Thoracic aorta (tissue), 2 donors: ENCODE measurements around the gene ZBTB16. TPM values are rescaled to one million over a fixed set of nuclear protein-coding genes. Genes with fewer than 3 reads are reported as not detected.

Experiments
- ATAC-seq: fragments of 150-250 bp; one replicate; pipeline ENCODE4 v1.8.0; 2017; ENCODE audit warnings: low read depth; ENCODE audit not compliant: insufficient number of reproducible peaks, low FRiP score
- DNase-seq: peaks from one replicate; pipeline ENCODE4 v3.0.0-alpha.2; 2020; ENCODE audit warnings: low spot score
- H3K27ac ChIP-seq, 2 donors: fragments of 200-600 bp; sonication (generic); 1 replicate in 1 of 2; 2 replicates in 1 of 2; pipeline ENCODE4 v1.5.1; 2016; ENCODE audit warnings: mild to moderate bottlenecking in 2 of 2, moderate library complexity in 2 of 2
- H3K27me3 ChIP-seq: fragments of 200-600 bp; sonication (generic); replicated peaks from 2 replicates; pipeline ENCODE4 v1.6.0; 2016; ENCODE audit warnings: mild to moderate bottlenecking; ENCODE audit not compliant: insufficient read depth
- H3K36me3 ChIP-seq: fragments of 200-600 bp; sonication (generic); one replicate; pipeline ENCODE4 v1.5.1; 2016
- H3K4me1 ChIP-seq, 2 donors: fragments of 200-600 bp; sonication (generic); 1 replicate in 1 of 2; 2 replicates in 1 of 2; pipeline versions ENCODE4 v1.5.1 to v1.6.0; 2016; ENCODE audit warnings: low read depth in 2 of 2, mild to moderate bottlenecking in 1 of 2; ENCODE audit not compliant: control insufficient read depth in 1 of 2
- H3K4me3 ChIP-seq: fragments of 200-600 bp; sonication (generic); 2 replicates; pipeline ENCODE4 v1.5.1; 2016; ENCODE audit warnings: mild to moderate bottlenecking
- H3K9me3 ChIP-seq: fragments of 200-600 bp; sonication (generic); 2 replicates; pipeline ENCODE4 v1.5.1; 2016
- total RNA-seq, 2 donors: library from RNA; depleted of rRNA; stranded (reverse); fragments of >200 nt; gene quantifications; one replicate each; pipeline versions ENCODE4 v1.1.0 to v1.2.3, GENCODE V29; 2016
- TF ChIP-seq, protein P1 (sequence below): fragments of 200-600 bp; sonication (generic); IDR thresholded peaks from one replicate; pipeline ENCODE4 v1.5.1; 2019; ENCODE audit warnings: antibody characterized with exemption

Gene ZBTB16
- total RNA-seq, 2 donors from 2014 or later: 314 to 545 TPM

DNA sequence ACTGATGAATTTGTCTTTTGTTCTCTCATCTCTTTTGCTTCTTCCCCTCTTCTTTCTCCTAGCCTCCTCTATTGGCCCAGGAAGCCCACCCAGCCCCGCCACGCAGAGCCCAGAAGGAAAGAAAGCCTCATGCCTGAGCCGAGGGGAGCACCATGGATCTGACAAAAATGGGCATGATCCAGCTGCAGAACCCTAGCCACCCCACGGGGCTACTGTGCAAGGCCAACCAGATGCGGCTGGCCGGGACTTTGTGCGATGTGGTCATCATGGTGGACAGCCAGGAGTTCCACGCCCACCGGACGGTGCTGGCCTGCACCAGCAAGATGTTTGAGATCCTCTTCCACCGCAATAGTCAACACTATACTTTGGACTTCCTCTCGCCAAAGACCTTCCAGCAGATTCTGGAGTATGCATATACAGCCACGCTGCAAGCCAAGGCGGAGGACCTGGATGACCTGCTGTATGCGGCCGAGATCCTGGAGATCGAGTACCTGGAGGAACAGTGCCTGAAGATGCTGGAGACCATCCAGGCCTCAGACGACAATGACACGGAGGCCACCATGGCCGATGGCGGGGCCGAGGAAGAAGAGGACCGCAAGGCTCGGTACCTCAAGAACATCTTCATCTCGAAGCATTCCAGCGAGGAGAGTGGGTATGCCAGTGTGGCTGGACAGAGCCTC lies 3.8 kb downstream of the ZBTB16 start:
- no peaks in the 10 kb centered on the region for H3K27me3 ChIP-seq
- peak overlapping the region; percentile 97 for H3K4me3 ChIP-seq
- peak overlapping the region; percentile 96 to 99 for H3K27ac ChIP-seq
- peaks cover 39 to 41% of the 10 kb centered on the region in 2 donors for H3K4me1 ChIP-seq
- H3K9me3 ChIP-seq: no peaks in the 10 kb centered on the region
- H3K36me3 ChIP-seq: peaks cover 58% of the 10 kb centered on the region
- ATAC-seq: no peak
- TF ChIP-seq, protein P1, sequence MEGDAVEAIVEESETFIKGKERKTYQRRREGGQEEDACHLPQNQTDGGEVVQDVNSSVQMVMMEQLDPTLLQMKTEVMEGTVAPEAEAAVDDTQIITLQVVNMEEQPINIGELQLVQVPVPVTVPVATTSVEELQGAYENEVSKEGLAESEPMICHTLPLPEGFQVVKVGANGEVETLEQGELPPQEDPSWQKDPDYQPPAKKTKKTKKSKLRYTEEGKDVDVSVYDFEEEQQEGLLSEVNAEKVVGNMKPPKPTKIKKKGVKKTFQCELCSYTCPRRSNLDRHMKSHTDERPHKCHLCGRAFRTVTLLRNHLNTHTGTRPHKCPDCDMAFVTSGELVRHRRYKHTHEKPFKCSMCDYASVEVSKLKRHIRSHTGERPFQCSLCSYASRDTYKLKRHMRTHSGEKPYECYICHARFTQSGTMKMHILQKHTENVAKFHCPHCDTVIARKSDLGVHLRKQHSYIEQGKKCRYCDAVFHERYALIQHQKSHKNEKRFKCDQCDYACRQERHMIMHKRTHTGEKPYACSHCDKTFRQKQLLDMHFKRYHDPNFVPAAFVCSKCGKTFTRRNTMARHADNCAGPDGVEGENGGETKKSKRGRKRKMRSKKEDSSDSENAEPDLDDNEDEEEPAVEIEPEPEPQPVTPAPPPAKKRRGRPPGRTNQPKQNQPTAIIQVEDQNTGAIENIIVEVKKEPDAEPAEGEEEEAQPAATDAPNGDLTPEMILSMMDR: no peak
- no peak for DNase-seq

DNA sequence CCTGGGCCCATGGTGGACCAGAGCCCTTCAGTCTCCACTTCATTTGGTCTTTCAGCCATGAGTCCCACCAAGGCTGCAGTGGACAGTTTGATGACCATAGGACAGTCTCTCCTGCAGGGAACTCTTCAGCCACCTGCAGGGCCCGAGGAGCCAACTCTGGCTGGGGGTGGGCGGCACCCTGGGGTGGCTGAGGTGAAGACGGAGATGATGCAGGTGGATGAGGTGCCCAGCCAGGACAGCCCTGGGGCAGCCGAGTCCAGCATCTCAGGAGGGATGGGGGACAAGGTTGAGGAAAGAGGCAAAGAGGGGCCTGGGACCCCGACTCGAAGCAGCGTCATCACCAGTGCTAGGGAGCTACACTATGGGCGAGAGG lies 4.3 kb downstream of the ZBTB16 start:
- H3K36me3 ChIP-seq: peaks cover 64% of the 10 kb centered on the region
- TF ChIP-seq, protein P1: no peak
- H3K4me1 ChIP-seq: peaks cover 41 to 46% of the 10 kb centered on the region in 2 donors
- H3K9me3 ChIP-seq: no peaks in the 10 kb centered on the region
- ATAC-seq: no peak
- H3K27ac ChIP-seq: peak overlapping the region; percentile 96 to 99
- no peak for DNase-seq
- no peaks in the 10 kb centered on the region for H3K27me3 ChIP-seq
- H3K4me3 ChIP-seq: peak overlapping the region; percentile 97

DNA sequence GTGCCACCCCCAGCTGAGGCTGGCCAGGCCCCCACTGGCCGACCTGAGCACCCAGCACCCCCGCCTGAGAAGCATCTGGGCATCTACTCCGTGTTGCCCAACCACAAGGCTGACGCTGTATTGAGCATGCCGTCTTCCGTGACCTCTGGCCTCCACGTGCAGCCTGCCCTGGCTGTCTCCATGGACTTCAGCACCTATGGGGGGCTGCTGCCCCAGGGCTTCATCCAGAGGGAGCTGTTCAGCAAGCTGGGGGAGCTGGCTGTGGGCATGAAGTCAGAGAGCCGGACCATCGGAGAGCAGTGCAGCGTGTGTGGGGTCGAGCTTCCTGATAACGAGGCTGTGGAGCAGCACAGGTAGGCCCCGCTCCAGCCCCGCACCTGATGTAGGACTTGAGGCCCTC lies 4.7 kb downstream of the ZBTB16 start:
- H3K36me3 ChIP-seq: peaks cover 68% of the 10 kb centered on the region
- peak overlapping the region; percentile 49 to 96 for H3K27ac ChIP-seq
- H3K4me1 ChIP-seq: peaks cover 45 to 49% of the 10 kb centered on the region in 2 donors
- H3K4me3 ChIP-seq: peak overlapping the region; percentile 97
- ATAC-seq (no peak), DNase-seq (no peak)
- H3K9me3 ChIP-seq: no peaks in the 10 kb centered on the region
- no peaks in the 10 kb centered on the region for H3K27me3 ChIP-seq
- TF ChIP-seq, protein P1: no peak

DNA sequence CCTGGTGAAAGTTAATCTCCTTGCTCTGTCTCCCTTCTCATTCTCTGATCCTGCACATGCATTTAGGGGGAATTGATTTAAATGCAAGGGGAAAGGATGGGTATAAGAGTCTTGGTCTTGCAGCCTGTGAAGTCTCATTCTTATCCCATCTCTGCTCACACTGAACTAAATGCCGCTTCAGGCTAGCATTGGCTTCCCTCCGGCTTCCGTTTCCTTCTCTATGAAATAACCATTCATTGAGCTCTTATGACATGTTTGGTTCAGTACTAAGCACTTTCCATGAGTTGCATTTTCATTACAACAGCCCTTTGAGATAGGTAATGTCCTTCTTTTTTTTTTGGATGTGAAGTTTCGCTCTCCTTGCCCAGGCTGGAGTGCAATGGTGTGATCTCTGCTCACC lies 5.6 kb downstream of the ZBTB16 start:
- Histone ChIP-seq H3K36me3 (peaks cover 74% of the 10 kb centered on the region), H3K27ac (peak overlapping the region; percentile 18 to 96), H3K27me3 (no peaks in the 10 kb centered on the region), H3K4me1 (peaks cover 52 to 56% of the 10 kb centered on the region in 2 donors), H3K4me3 (peak overlapping the region; percentile 97), H3K9me3 (no peaks in the 10 kb centered on the region)
- DNase-seq (no peak), ATAC-seq (no peak)
- TF ChIP-seq, protein P1: no peak

DNA sequence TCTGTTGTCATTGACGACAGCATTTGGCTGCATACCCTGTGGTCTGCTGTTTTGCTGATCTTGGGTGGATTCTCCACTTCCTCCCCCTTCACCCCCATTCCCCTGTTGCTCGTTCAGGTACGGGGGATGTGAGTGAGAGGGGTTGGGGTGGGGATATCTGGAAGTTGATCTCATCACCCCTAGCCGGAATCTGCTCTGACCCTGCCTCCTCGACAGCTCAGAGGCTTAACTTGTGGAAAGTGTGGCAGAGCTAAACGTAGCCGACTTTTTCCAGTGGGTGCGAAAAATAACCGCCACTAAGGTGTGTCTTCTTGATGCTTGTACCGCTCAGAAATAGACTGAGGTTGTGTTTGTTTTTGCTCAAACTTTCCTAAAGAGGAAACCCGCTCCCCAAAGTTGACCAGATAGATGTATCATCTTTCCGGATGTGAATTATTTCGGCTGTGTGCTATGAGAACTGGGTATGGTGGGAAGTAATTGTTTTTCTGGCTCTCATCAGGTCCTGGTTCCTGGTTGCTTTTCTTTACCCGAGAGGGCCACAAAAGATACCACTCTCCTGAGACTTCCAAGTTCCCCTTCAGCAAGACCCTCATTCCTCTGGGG lies 6.6 kb downstream of the ZBTB16 start:
- no peak for ATAC-seq
- Histone ChIP-seq H3K27me3 (no peaks in the 10 kb centered on the region), H3K4me1 (peaks cover 62 to 65% of the 10 kb centered on the region in 2 donors), H3K9me3 (no peaks in the 10 kb centered on the region), H3K36me3 (peaks cover 80% of the 10 kb centered on the region), H3K27ac (peak overlapping the region; percentile 59 to 96), H3K4me3 (peak overlapping the region; percentile 97)
- TF ChIP-seq, protein P1: no peak
- no peak for DNase-seq
